Psoas muscle (tissue), 8 donors: ENCODE measurements around the gene ZBED4. TPM values are rescaled to one million over a fixed set of nuclear protein-coding genes. Genes with fewer than 3 reads are reported as not detected.
A peak's percentile ranks its signal among the peaks of the same experiment; 100 is the strongest.
"Not testable (repeated sequence)": the region's sequence is repeated elsewhere in the genome, so short reads cannot be mapped to it uniquely, and the experiment has no call there.

ENCODE experiments used
- ATAC-seq, 4 donors: fragments of 200-7000 bp; cut with Tn5 transposase; one replicate each; pipeline ENCODE4 v1.9.1; 2020; ENCODE audit warnings: moderate library complexity in 3 of 4, mild to moderate bottlenecking in 2 of 4
- DNase-seq, 2 donors: peaks; one replicate each; pipeline ENCODE4 v3.0.0-alpha.2; 2020
- H3K27ac ChIP-seq: fragments of 200-600 bp; one replicate; pipeline ENCODE4 v1.8.0; 2022
- H3K27me3 ChIP-seq, 3 donors: fragments of 200-600 bp in 1 of 3; one replicate each; pipeline versions ENCODE4 v1.6.1 to v1.8.0; 2013 to 2022; ENCODE audit warnings: low read length in 2 of 3, mild to moderate bottlenecking in 2 of 3, moderate library complexity in 1 of 3; ENCODE audit not compliant: insufficient read depth in 3 of 3
- H3K36me3 ChIP-seq, 2 donors: fragments of 200-600 bp in 1 of 2; one replicate each; pipeline versions ENCODE4 v1.6.1 to v1.8.0; 2013 to 2022; ENCODE audit warnings: low read depth in 1 of 2, mild to moderate bottlenecking in 1 of 2, moderate library complexity in 1 of 2; ENCODE audit not compliant: insufficient read depth in 1 of 2
- H3K4me1 ChIP-seq: fragments of 200-600 bp; one replicate; pipeline ENCODE4 v1.8.0; 2022
- H3K4me3 ChIP-seq: fragments of 200-600 bp; one replicate; pipeline ENCODE4 v1.8.0; 2022; ENCODE audit warnings: mild to moderate bottlenecking
- H3K9me3 ChIP-seq: fragments of 200-600 bp; one replicate; pipeline ENCODE4 v1.8.0; 2022
- WGBS, 3 donors: extraction: QIAGEN DNeasy Blood & Tissue Kit; methylation state at CpG; one replicate each; pipeline versions ENCODE4 v1.1.6 to v1.1.7; 2013; 5-methylcytosine and 5-hydroxymethylcytosine counted together
- intact Hi-C, 2 donors: fragments of 100-400 bp; cut with DNase I; formaldehyde crosslinking; loops; one replicate each; pipeline versions ENCODE4 v1.11.0 to v1.14.2; 2022
- polyA plus RNA-seq, 3 donors: library from polyadenylated mRNA; stranded (reverse); fragments of 200-250 nt; gene quantifications; one replicate each; pipeline ENCODE4 v1.2.3, GENCODE V29; 2013
- total RNA-seq, 4 donors: library from RNA; stranded (reverse); fragmentation: NEBNext Ultra II Directional in 2 of 4; extraction: Animal tissue kit (Norgen Biotek cat#: 25700) in 2 of 4; gene quantifications; one replicate each; pipeline versions ENCODE4 v1.2.1 to v1.2.4, GENCODE V29; 2021 to 2023
- TF ChIP-seq, protein P1 (sequence below): fragments of 200-600 bp; IDR thresholded peaks from one replicate; pipeline ENCODE4 v1.8.0; 2022; ENCODE audit warnings: antibody characterized with exemption
- donor health status: healthy with polysubstance abuse.
- donor health status: DM: no; HTN: no; CAD: no; lungs with moderate emphysema.
- donor health status: Bipolar disorder and iron deficiency.
- donor health status: healthy.
- donor health status: DM: yes; HTN: yes; CAD: no.
- donor health status: DM: no; HTN: no; CAD: no.
- donor health status: DM: no; HTN: no; CAD: no.
- donor health status: DM: yes; HTN: yes; CAD: no.

Gene ZBED4
- total and polyA plus RNA-seq, 7 donors, result 3.3 to 17.9 (median 8.3) TPM

GRCh38 chr22:49814856-49815255 is 38.8 kb upstream of the ZBED4 start:
- peaks cover 29% of the 10 kb centered on the region for H3K4me1 ChIP-seq
- no peaks in the 10 kb centered on the region for H3K9me3 ChIP-seq
- peaks cover 0 to 60% of the 10 kb centered on the region in 2 donors for H3K36me3 ChIP-seq
- WGBS, 3 donors, result 78 to 89% (median 79%) methylated on average over 8 of the region's 8 CpGs
- intact Hi-C loops, result no loop called here
- ATAC-seq (no peak), DNase-seq (peak in 1 of 2 donors; percentile 26)
- TF ChIP-seq, protein P1, sequence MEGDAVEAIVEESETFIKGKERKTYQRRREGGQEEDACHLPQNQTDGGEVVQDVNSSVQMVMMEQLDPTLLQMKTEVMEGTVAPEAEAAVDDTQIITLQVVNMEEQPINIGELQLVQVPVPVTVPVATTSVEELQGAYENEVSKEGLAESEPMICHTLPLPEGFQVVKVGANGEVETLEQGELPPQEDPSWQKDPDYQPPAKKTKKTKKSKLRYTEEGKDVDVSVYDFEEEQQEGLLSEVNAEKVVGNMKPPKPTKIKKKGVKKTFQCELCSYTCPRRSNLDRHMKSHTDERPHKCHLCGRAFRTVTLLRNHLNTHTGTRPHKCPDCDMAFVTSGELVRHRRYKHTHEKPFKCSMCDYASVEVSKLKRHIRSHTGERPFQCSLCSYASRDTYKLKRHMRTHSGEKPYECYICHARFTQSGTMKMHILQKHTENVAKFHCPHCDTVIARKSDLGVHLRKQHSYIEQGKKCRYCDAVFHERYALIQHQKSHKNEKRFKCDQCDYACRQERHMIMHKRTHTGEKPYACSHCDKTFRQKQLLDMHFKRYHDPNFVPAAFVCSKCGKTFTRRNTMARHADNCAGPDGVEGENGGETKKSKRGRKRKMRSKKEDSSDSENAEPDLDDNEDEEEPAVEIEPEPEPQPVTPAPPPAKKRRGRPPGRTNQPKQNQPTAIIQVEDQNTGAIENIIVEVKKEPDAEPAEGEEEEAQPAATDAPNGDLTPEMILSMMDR, result no peak
- H3K4me3 ChIP-seq, result no peak overlapping the region
- no peaks in the 10 kb centered on the region for H3K27me3 ChIP-seq
- H3K27ac ChIP-seq, result no peak overlapping the region

- intact Hi-C loops, result no loop called here
These were observed 38.0 kb upstream of the ZBED4 start for GRCh38 chr22:49815641-49816091.

DNA sequence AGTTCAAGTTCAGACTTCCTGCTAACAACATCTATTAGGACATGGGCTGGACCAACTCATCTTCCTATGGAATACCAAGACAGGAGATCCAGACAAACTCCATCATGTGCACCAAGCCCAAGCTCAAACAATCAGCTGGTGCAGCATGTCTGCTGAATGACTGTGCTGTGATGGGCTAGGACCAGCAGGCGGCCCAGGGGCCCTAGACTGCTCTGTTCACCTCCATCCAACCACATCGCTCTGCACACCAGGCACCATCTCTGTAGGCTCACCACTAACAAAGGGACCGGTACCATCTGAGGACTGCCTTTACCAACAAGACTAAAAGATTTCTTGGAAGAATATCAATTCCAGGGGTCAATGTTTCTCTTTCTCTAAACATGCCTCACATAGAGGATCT is 36.3 kb upstream of the ZBED4 start:
- TF ChIP-seq, protein P1, result no peak
- peak in 1 of 2 donors; percentile 18 for DNase-seq
- H3K4me1 ChIP-seq, result peaks cover 17% of the 10 kb centered on the region
- no peak overlapping the region for H3K27ac ChIP-seq
- no peak overlapping the region for H3K4me3 ChIP-seq
- no peak for ATAC-seq
- no peaks in the 10 kb centered on the region for H3K27me3 ChIP-seq
- no peaks in the 10 kb centered on the region for H3K9me3 ChIP-seq
- peaks cover 3 to 85% of the 10 kb centered on the region in 2 donors for H3K36me3 ChIP-seq
- 94 to 99% (median 96%) methylated on average over 3 of the region's 3 CpGs for WGBS, 3 donors
- intact Hi-C loops, result no loop called here

More at GRCh38 chr22:49815641-49816091, 38.0 kb upstream of the ZBED4 start:
- peaks cover 0 to 68% of the 10 kb centered on the region in 2 donors for H3K36me3 ChIP-seq
- H3K4me1 ChIP-seq, result peaks cover 27% of the 10 kb centered on the region
- no peak for ATAC-seq
- no peak overlapping the region for H3K27ac ChIP-seq
- DNase-seq, result peak in 1 of 2 donors; percentile 51
- no peak overlapping the region for H3K4me3 ChIP-seq
- H3K9me3 ChIP-seq, result no peaks in the 10 kb centered on the region
- TF ChIP-seq, protein P1, result no peak
- WGBS, 3 donors, result 83 to 89% (median 87%) methylated on average over 15 of the region's 15 CpGs
- H3K27me3 ChIP-seq, result no peaks in the 10 kb centered on the region

DNA sequence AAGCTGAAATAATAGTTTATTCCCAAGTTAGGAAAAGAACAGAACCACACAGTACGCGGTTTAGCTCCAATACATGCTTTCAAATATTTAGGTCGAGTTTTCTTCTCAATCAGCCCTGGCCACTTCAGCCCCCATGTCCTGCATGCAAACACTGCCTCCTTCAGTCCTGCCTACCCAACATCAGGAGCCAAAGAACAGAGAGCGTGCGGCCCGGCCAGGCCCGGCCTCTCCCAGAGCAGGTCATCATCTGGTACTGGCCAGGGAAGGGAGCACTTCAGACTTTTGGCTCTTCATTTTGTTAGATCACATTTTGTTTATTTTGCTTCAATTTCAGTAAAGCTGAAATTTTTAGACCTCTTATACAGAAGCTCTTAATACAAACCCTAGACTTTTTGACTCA is 32.7 kb upstream of the ZBED4 start:
- H3K4me1 ChIP-seq, result peaks cover 34% of the 10 kb centered on the region
- H3K9me3 ChIP-seq, result no peaks in the 10 kb centered on the region
- no peak overlapping the region for H3K4me3 ChIP-seq
- peaks cover 6 to 83% of the 10 kb centered on the region in 2 donors for H3K36me3 ChIP-seq
- peak; percentile 42 to 71 (median 53) for ATAC-seq
- 59 to 83% (median 62%) methylated on average over 7 of the region's 7 CpGs for WGBS, 3 donors
- intact Hi-C loops, result loop anchor here in 1 of 2 donors (5.0 kb wide), 1 partner anchor 34 kb away; no protein-coding TSS in a partner anchor
- TF ChIP-seq, protein P1, result no peak
- no peak overlapping the region for H3K27ac ChIP-seq
- no peak for DNase-seq
- no peaks in the 10 kb centered on the region for H3K27me3 ChIP-seq

- DNase-seq, H3K4me3 ChIP-seq, ATAC-seq, H3K9me3 ChIP-seq, H3K27ac ChIP-seq, H3K27me3 ChIP-seq: not testable (repeated sequence)
- peaks cover 37% of the 10 kb centered on the region for H3K4me1 ChIP-seq
- intact Hi-C loops, result loop anchor here in 1 of 2 donors (5.0 kb wide), 1 partner anchor 34 kb away; no protein-coding TSS in a partner anchor
- H3K36me3 ChIP-seq, result peaks cover 6 to 76% of the 10 kb centered on the region in 2 donors
- WGBS, 3 donors, result 72 to 81% (median 76%) methylated on average over 10 to 11 of the region's 11 CpGs
These were observed 31.9 kb upstream of the ZBED4 start for GRCh38 chr22:49821741-49822140.
